ENCODE data around the gene ACRV1.

ACRV1 gene

DNA sequence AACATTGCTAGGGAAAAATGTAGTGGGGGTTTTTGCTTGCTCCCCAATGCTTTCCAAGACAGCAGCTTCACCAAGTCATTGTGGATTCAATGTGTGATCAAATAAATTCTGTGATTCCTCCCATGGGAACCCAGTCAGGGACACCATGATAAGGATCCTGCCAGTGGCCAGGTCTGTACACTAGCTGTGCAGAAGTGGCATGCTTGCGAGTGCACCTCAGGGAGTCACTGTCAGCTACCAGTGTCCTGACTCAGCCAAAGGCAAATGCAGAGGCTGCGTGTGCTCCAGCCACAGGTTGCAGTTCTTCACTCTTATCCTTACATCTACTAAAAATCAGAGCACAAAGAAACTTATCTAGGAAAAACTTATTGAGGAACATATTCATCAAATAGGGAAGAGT lies 9.4 kb upstream of the ACRV1 start:
- no peaks in the 10 kb centered on the region for H3K36me3 ChIP-seq (ENCODE audit: control insufficient read depth in 2 of 2, insufficient read depth in 1 of 2, low read length in 2 of 2)
- no peak overlapping the region for H3K27ac ChIP-seq (ENCODE audit: extremely low read depth, low read depth, low read length)
- POLR2A ChIA-PET: no interaction called here
- H3K9me3 ChIP-seq (ENCODE audit: control insufficient read depth, insufficient read depth, low read depth, low read length): no peaks in the 10 kb centered on the region
- no peaks in the 10 kb centered on the region for H3K4me1 ChIP-seq (ENCODE audit: control insufficient read depth, insufficient read depth, low read length)
- CTCF ChIA-PET: no interaction called here
- TF ChIP-seq ZNF426 (tag by site-specific recombination; IDR thresholded peaks at IDR 0.05) (no peak), ZNF624 (tag by site-specific recombination; IDR thresholded peaks at IDR 0.05) (no peak), ZNF623 (tag by site-specific recombination; IDR thresholded peaks at IDR 0.05) (no peak), ZNF521 (tag by site-specific recombination; IDR thresholded peaks at IDR 0.05) (no peak), BCL11B (tag by site-specific recombination; IDR thresholded peaks at IDR 0.05; ENCODE audit: low read depth) (no peak), ZNF660 (tag by site-specific recombination; IDR thresholded peaks at IDR 0.05) (no peak), ZSCAN30 (tag by site-specific recombination; IDR thresholded peaks at IDR 0.05) (no peak), ZEB2 (tag by site-specific recombination; IDR thresholded peaks at IDR 0.05) (no peak), SP3 (tag by site-specific recombination; IDR thresholded peaks at IDR 0.05) (no peak), ZNF121 (tag by site-specific recombination; IDR thresholded peaks at IDR 0.05) (no peak), OVOL3 (tag by site-specific recombination; IDR thresholded peaks at IDR 0.05) (no peak), ZNF837 (tag by site-specific recombination; IDR thresholded peaks at IDR 0.05) (no peak), SP2 (tag by site-specific recombination; IDR thresholded peaks at IDR 0.05) (no peak), MYNN (tag by site-specific recombination; IDR thresholded peaks at IDR 0.05; ENCODE audit: borderline replicate concordance) (no peak), ZNF302 (tag by site-specific recombination; IDR thresholded peaks at IDR 0.05; ENCODE audit: low read depth) (no peak), ZFP41 (tag by site-specific recombination; IDR thresholded peaks at IDR 0.05; ENCODE audit: borderline replicate concordance) (no peak), ZNF24 (tag by site-specific recombination; IDR thresholded peaks at IDR 0.05) (no peak)
- TF ChIP-seq, protein P1, sequence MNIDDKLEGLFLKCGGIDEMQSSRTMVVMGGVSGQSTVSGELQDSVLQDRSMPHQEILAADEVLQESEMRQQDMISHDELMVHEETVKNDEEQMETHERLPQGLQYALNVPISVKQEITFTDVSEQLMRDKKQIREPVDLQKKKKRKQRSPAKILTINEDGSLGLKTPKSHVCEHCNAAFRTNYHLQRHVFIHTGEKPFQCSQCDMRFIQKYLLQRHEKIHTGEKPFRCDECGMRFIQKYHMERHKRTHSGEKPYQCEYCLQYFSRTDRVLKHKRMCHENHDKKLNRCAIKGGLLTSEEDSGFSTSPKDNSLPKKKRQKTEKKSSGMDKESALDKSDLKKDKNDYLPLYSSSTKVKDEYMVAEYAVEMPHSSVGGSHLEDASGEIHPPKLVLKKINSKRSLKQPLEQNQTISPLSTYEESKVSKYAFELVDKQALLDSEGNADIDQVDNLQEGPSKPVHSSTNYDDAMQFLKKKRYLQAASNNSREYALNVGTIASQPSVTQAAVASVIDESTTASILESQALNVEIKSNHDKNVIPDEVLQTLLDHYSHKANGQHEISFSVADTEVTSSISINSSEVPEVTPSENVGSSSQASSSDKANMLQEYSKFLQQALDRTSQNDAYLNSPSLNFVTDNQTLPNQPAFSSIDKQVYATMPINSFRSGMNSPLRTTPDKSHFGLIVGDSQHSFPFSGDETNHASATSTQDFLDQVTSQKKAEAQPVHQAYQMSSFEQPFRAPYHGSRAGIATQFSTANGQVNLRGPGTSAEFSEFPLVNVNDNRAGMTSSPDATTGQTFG (tag by site-specific recombination; IDR thresholded peaks at IDR 0.05; ENCODE audit: borderline replicate concordance): no peak
- no peak overlapping the region for H3K4me3 ChIP-seq (ENCODE audit: low read depth, low read length)

DNA sequence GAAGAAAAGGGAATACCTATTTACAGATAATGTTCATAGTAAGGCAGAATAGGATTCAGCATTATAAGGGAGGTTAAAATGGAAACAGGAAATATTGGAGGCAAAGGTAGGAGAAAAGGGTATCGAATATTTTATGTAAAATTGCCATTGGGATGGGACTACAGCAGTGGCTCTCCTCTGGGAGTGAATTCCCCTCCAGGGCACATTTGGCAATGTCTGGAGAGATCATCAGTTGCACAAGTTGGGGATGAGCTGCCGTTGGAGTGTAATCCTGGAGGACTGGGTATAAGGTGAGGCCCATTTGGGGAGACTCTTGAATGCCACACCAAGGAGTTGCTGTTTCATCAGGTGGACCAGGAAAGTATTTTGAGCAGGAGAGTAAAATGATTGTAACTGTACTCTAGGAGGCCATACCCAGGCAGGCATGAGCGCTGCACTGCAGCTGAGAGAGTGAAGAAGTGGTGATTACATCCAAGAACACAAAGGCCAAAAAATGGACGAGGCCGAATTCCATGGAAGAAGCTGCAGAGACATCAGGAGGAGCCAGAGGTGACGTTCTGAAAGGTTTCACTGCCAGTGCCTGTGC lies 8.7 kb upstream of the ACRV1 start:
- no peaks in the 10 kb centered on the region for H3K36me3 ChIP-seq (ENCODE audit: control insufficient read depth in 2 of 2, insufficient read depth in 1 of 2, low read length in 2 of 2)
- H3K27ac ChIP-seq (ENCODE audit: extremely low read depth, low read depth, low read length): no peak overlapping the region
- ChIA-PET CTCF (interaction anchor here (0.7 kb wide), 1 partner anchor 186 kb away, joined by 3 read pairs; no protein-coding TSS in a partner anchor), POLR2A (no interaction called here)
- H3K4me3 ChIP-seq (ENCODE audit: low read depth, low read length): no peak overlapping the region
- H3K9me3 ChIP-seq (ENCODE audit: control insufficient read depth, insufficient read depth, low read depth, low read length): no peaks in the 10 kb centered on the region
- TF ChIP-seq ZNF169 (tag by site-specific recombination; IDR thresholded peaks at IDR 0.05): no peak
- no peak for TF ChIP-seq ZNF707 (tag by site-specific recombination; IDR thresholded peaks at IDR 0.05)
- no peak for TF ChIP-seq OVOL3 (tag by site-specific recombination; IDR thresholded peaks at IDR 0.05)
- no peaks in the 10 kb centered on the region for H3K4me1 ChIP-seq (ENCODE audit: control insufficient read depth, insufficient read depth, low read length)

DNA sequence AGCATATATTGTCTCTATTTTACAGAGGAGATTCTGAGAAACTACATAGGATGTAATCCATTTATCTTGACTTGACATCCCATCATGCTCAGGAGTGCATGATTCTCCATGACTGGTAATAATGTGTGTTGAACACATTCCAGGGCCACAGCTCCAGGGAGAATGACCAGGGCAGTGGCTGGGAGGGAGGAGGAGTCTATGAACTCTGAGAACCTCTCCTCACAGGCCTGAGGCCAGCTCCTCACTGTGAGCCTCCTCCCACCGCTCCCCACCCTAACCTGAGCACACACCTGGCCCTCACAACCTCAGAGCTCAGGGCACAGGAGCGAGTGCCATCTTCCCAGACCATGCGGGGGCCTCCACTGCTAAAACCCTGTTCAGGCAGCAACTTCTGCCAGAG lies 8.0 kb upstream of the ACRV1 start:
- ChIA-PET POLR2A (no interaction called here), CTCF (interaction anchor here (0.7 to 0.9 kb wide), 2 partner anchors 9 to 187 kb away, joined by 3 read pairs; no protein-coding TSS in a partner anchor)
- TF ChIP-seq ZNF391 (tag by site-specific recombination; IDR thresholded peaks at IDR 0.05; ENCODE audit: borderline replicate concordance, low read depth) (no peak), ZFP41 (tag by site-specific recombination; IDR thresholded peaks at IDR 0.05; ENCODE audit: borderline replicate concordance) (no peak), ZNF664 (tag by site-specific recombination; IDR thresholded peaks at IDR 0.05) (no peak), GFI1B (tag by site-specific recombination; IDR thresholded peaks at IDR 0.05) (no peak), ZNF239 (tag by site-specific recombination; IDR thresholded peaks at IDR 0.05) (no peak), ZNF266 (tag by site-specific recombination; IDR thresholded peaks at IDR 0.05; ENCODE audit: low read depth) (no peak), ZFP3 (tag by site-specific recombination; IDR thresholded peaks at IDR 0.05; ENCODE audit: low read depth) (no peak)
- TF ChIP-seq, protein P2, sequence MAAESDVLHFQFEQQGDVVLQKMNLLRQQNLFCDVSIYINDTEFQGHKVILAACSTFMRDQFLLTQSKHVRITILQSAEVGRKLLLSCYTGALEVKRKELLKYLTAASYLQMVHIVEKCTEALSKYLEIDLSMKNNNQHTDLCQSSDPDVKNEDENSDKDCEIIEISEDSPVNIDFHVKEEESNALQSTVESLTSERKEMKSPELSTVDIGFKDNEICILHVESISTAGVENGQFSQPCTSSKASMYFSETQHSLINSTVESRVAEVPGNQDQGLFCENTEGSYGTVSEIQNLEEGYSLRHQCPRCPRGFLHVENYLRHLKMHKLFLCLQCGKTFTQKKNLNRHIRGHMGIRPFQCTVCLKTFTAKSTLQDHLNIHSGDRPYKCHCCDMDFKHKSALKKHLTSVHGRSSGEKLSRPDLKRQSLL (tag by site-specific recombination; IDR thresholded peaks at IDR 0.05): no peak
- TF ChIP-seq, protein P3, sequence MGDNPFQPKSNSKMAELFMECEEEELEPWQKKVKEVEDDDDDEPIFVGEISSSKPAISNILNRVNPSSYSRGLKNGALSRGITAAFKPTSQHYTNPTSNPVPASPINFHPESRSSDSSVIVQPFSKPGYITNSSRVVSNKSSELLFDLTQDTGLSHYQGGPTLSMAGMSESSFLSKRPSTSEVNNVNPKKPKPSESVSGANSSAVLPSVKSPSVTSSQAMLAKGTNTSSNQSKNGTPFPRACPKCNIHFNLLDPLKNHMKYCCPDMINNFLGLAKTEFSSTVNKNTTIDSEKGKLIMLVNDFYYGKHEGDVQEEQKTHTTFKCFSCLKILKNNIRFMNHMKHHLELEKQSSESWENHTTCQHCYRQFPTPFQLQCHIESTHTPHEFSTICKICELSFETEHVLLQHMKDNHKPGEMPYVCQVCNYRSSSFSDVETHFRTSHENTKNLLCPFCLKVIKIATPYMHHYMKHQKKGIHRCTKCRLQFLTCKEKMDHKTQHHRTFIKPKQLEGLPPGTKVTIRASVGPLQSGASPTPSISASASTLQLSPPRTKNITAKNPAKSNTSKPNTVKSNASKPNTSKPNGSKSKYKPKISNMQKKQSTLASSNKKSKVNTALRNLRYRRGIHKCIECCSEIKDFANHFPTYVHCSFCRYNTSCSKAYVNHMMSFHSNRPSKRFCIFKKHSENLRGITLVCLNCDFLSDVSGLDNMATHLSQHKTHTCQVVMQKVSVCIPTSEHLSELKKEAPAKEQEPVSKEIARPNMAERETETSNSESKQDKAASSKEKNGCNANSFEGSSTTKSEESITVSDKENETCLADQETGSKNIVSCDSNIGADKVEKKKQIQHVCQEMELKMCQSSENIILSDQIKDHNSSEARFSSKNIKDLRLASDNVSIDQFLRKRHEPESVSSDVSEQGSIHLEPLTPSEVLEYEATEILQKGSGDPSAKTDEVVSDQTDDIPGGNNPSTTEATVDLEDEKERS (tag by site-specific recombination; IDR thresholded peaks at IDR 0.05): no peak

More for the DNA sequence above, 8.0 kb upstream of the ACRV1 start:
- no peak overlapping the region for H3K27ac ChIP-seq (ENCODE audit: extremely low read depth, low read depth, low read length)
- no peaks in the 10 kb centered on the region for H3K4me1 ChIP-seq (ENCODE audit: control insufficient read depth, insufficient read depth, low read length)
- no peaks in the 10 kb centered on the region for H3K36me3 ChIP-seq (ENCODE audit: control insufficient read depth in 2 of 2, insufficient read depth in 1 of 2, low read length in 2 of 2)
- H3K9me3 ChIP-seq (ENCODE audit: control insufficient read depth, insufficient read depth, low read depth, low read length): no peaks in the 10 kb centered on the region
- H3K4me3 ChIP-seq (ENCODE audit: low read depth, low read length): no peak overlapping the region

Measured in HEK293 (cell line).